Astrocyte (in vitro differentiated cells and primary cell): ENCODE measurements around the gene SRBD1.

Experiments used
- CTCF ChIP-seq: IDR thresholded peaks from 2 replicates; pipeline ENCODE4 v1.5.1; 2011; ENCODE audit warnings: low read depth, mild to moderate bottlenecking, inconsistent platforms, low read length, moderate library complexity; ENCODE audit not compliant: insufficient read depth
- EZH2 ChIP-seq: IDR thresholded peaks from 2 replicates; pipeline ENCODE4 v1.6.1; 2012; ENCODE audit warnings: mild to moderate bottlenecking, low read length, inconsistent platforms; ENCODE audit not compliant: insufficient read depth

DNA sequence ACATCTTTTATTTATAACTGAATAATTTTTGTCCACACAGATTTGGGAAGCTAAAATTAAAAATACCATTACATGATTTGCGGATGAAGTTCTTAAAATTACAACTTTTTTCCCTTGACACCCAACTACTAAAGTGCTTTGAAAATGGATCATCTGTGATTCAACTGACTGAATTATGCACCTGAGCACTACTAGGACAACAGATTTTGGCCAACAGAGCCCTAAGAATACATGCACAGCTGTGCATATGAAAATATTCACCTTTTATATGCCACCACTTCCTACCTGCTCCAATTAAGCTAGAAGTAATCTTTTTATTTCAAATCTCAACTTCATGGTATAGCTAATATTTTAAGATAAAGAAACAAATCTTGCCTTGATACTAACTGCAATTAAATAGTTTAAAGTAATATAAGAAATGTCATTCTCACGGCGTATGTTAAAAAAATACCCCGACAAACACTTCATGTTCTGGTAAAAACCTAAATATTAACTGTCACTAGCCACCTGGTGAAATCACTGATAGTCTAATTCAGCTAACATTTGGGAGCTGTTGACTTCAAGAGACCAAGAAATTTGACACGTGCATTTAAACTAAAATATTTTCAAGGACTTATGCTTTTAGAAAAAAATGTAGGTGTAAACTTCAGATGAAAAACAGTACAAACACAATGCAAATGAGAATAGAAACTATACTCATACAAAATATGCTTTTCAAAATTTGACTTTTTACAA, 153.7 kb downstream of the SRBD1 start:
- no peak for TF ChIP-seq EZH2
- no peak for TF ChIP-seq CTCF
